ENCODE measurements around the gene CCDC97.

The CCDC97 gene

GRCh38 chr19:41352609-41353465 lies 42.9 kb downstream of the CCDC97 start:
- peak; percentile 56 to 57 for DNase-seq (ENCODE audit: low read depth in 2 of 2)
- peak overlapping the region; percentile 86 to 93 for H3K4me3 ChIP-seq (replicated peaks in 1 of 2; ENCODE audit: low read depth in 2 of 2, low read length in 2 of 2)
- TF ChIP-seq CTCF (IDR thresholded peaks at IDR 0.05; ENCODE audit: low read depth, low read length): peak; percentile 45

- peak; percentile 88 to 95 for DNase-seq (ENCODE audit: low read depth in 2 of 2)
- peak within 1 kb of the TSS; percentile 86 to 93 for H3K4me3 ChIP-seq (replicated peaks in 1 of 2; ENCODE audit: low read depth in 2 of 2, low read length in 2 of 2)
- TF ChIP-seq CTCF (IDR thresholded peaks at IDR 0.05; ENCODE audit: low read depth, low read length): peak; percentile 86
Measured at GRCh38 chr19:41353466-41354342, 43.7 kb downstream of the CCDC97 start, which contains the start of gene TGFB1. TGFB1 (minus strand) TSS chr19:41353922; CDS start chr19:41353044, 878 bp downstream.

GRCh38 chr19:41354343-41354953 lies 44.5 kb downstream of the CCDC97 start:
- DNase-seq (ENCODE audit: low read depth in 2 of 2): no peak
- no peak for TF ChIP-seq CTCF (IDR thresholded peaks at IDR 0.05; ENCODE audit: low read depth, low read length)
- peak overlapping the region; percentile 42 to 86 for H3K4me3 ChIP-seq (replicated peaks in 1 of 2; ENCODE audit: low read depth in 2 of 2, low read length in 2 of 2)

GRCh38 chr19:41355035-41355434 lies 45.1 kb downstream of the CCDC97 start:
- no peak overlapping the region for H3K4me3 ChIP-seq (replicated peaks in 1 of 2; ENCODE audit: low read depth in 2 of 2, low read length in 2 of 2)
- no peak for TF ChIP-seq CTCF (IDR thresholded peaks at IDR 0.05; ENCODE audit: low read depth, low read length)
- no peak for DNase-seq (ENCODE audit: low read depth in 2 of 2)

- no peak for TF ChIP-seq CTCF (IDR thresholded peaks at IDR 0.05; ENCODE audit: low read depth, low read length)
- H3K4me3 ChIP-seq (replicated peaks in 1 of 2; ENCODE audit: low read depth in 2 of 2, low read length in 2 of 2): no peak overlapping the region
- DNase-seq (ENCODE audit: low read depth in 2 of 2): no peak
Measured at GRCh38 chr19:41355802-41356201, 45.8 kb downstream of the CCDC97 start.

GRCh38 chr19:41356984-41357739 lies 47.2 kb downstream of the CCDC97 start:
- no peak for DNase-seq (ENCODE audit: low read depth in 2 of 2)
- H3K4me3 ChIP-seq (replicated peaks in 1 of 2; ENCODE audit: low read depth in 2 of 2, low read length in 2 of 2): no peak overlapping the region
- no peak for TF ChIP-seq CTCF (IDR thresholded peaks at IDR 0.05; ENCODE audit: low read depth, low read length)
